Parathyroid adenoma (tissue), 2 donors: ENCODE data around the gene ATG4A.

Experiments used
- H2AFZ ChIP-seq: fragments of 300-600 bp; sonication (generic); one replicate; pipeline ENCODE4 v1.7.0; 2017; ENCODE audit warnings: antibody characterized with exemption, mild to moderate bottlenecking
- H3K27ac ChIP-seq: fragments of 300-600 bp; sonication (generic); one replicate; pipeline ENCODE4 v1.7.0; 2017
- H3K27me3 ChIP-seq: fragments of 300-600 bp; sonication (generic); one replicate; pipeline ENCODE4 v1.7.0; 2017; ENCODE audit warnings: low read length; ENCODE audit not compliant: control insufficient read depth, insufficient read depth
- H3K36me3 ChIP-seq: fragments of 300-600 bp; sonication (generic); one replicate; pipeline ENCODE4 v1.7.0; 2017; ENCODE audit warnings: low read length; ENCODE audit not compliant: control insufficient read depth, insufficient read depth
- H3K4me1 ChIP-seq: fragments of 300-600 bp; sonication (generic); one replicate; pipeline ENCODE4 v1.7.0; 2017; ENCODE audit warnings: control low read depth
- H3K4me2 ChIP-seq: fragments of 300-600 bp; sonication (generic); one replicate; pipeline ENCODE4 v1.7.0; 2017; ENCODE audit warnings: low read length
- H3K4me3 ChIP-seq: fragments of 300-600 bp; sonication (generic); one replicate; pipeline ENCODE4 v1.7.0; 2017; ENCODE audit warnings: low read depth, low read length
- H3K79me2 ChIP-seq: fragments of 300-600 bp; sonication (generic); one replicate; pipeline ENCODE4 v1.7.0; 2017; ENCODE audit warnings: control low read depth
- H3K9ac ChIP-seq: fragments of 300-600 bp; sonication (generic); one replicate; pipeline ENCODE4 v1.7.0; 2017; ENCODE audit warnings: mild to moderate bottlenecking
- H3K9me3 ChIP-seq: fragments of 300-600 bp; sonication (generic); one replicate; pipeline ENCODE4 v1.7.0; 2017; ENCODE audit warnings: low read length; ENCODE audit not compliant: control insufficient read depth
- CTCF ChIP-seq: fragments of 300-600 bp; sonication (generic); IDR thresholded peaks from one replicate; pipeline ENCODE4 v1.7.0; 2017; ENCODE audit warnings: antibody characterized with exemption, mild to moderate bottlenecking
- donor health status: primary hyperparathyroidism.

Gene ATG4A

GRCh38 chrX:108186811-108187210 lies 95.2 kb downstream of the ATG4A start:
- Histone ChIP-seq H3K9me3 (no peaks in the 10 kb centered on the region), H3K36me3 (no peaks in the 10 kb centered on the region), H3K27me3 (no peaks in the 10 kb centered on the region), H3K4me3 (no peak overlapping the region), H3K4me1 (no peaks in the 10 kb centered on the region), H3K9ac (no peak overlapping the region), H3K27ac (no peak overlapping the region), H3K79me2 (no peaks in the 10 kb centered on the region), H2AFZ (no peak overlapping the region), H3K4me2 (no peak overlapping the region)
- no peak for TF ChIP-seq CTCF

GRCh38 chrX:108198420-108198819 lies 106.8 kb downstream of the ATG4A start:
- no peaks in the 10 kb centered on the region for H3K79me2 ChIP-seq
- TF ChIP-seq CTCF, result no peak
- no peak overlapping the region for H3K4me2 ChIP-seq
- H3K36me3 ChIP-seq, result no peaks in the 10 kb centered on the region
- no peak overlapping the region for H3K4me3 ChIP-seq
- H3K27me3 ChIP-seq, result no peaks in the 10 kb centered on the region
- H3K9ac ChIP-seq, result no peak overlapping the region
- no peak overlapping the region for H3K27ac ChIP-seq
- no peak overlapping the region for H2AFZ ChIP-seq
- H3K4me1 ChIP-seq, result no peaks in the 10 kb centered on the region
- no peaks in the 10 kb centered on the region for H3K9me3 ChIP-seq

- H3K27me3 ChIP-seq, result no peaks in the 10 kb centered on the region
- H3K27ac ChIP-seq, result no peak overlapping the region
- H3K79me2 ChIP-seq, result no peaks in the 10 kb centered on the region
- H3K4me3 ChIP-seq, result no peak overlapping the region
- H3K9me3 ChIP-seq, result no peaks in the 10 kb centered on the region
- no peaks in the 10 kb centered on the region for H3K36me3 ChIP-seq
- TF ChIP-seq CTCF, result no peak
- H2AFZ ChIP-seq, result no peak overlapping the region
- no peak overlapping the region for H3K9ac ChIP-seq
- no peaks in the 10 kb centered on the region for H3K4me1 ChIP-seq
- no peak overlapping the region for H3K4me2 ChIP-seq
Measured at GRCh38 chrX:108199041-108199440, 107.5 kb downstream of the ATG4A start.

- peak; percentile 26 for TF ChIP-seq CTCF
- no peak overlapping the region for H3K4me3 ChIP-seq
- no peak overlapping the region for H3K27ac ChIP-seq
- H3K27me3 ChIP-seq, result no peaks in the 10 kb centered on the region
- H3K36me3 ChIP-seq, result no peaks in the 10 kb centered on the region
- H3K9me3 ChIP-seq, result no peaks in the 10 kb centered on the region
- no peaks in the 10 kb centered on the region for H3K79me2 ChIP-seq
- H2AFZ ChIP-seq, result no peak overlapping the region
- no peaks in the 10 kb centered on the region for H3K4me1 ChIP-seq
- H3K4me2 ChIP-seq, result no peak overlapping the region
- no peak overlapping the region for H3K9ac ChIP-seq
Measured at GRCh38 chrX:108199691-108200090, 108.1 kb downstream of the ATG4A start.

GRCh38 chrX:108203540-108203939 lies 112.0 kb downstream of the ATG4A start:
- Histone ChIP-seq H3K4me2 (no peak overlapping the region), H3K9me3 (no peaks in the 10 kb centered on the region), H2AFZ (no peak overlapping the region), H3K79me2 (no peaks in the 10 kb centered on the region), H3K27me3 (no peaks in the 10 kb centered on the region), H3K27ac (no peak overlapping the region), H3K4me1 (no peaks in the 10 kb centered on the region), H3K9ac (no peak overlapping the region), H3K4me3 (no peak overlapping the region), H3K36me3 (no peaks in the 10 kb centered on the region)
- no peak for TF ChIP-seq CTCF
